Sigmoid colon (tissue), 4 donors: Measurements from ENCODE around the gene POC5.

Experiments
- EP300 ChIP-seq, 4 donors: sonication (generic); formaldehyde crosslinking; IDR thresholded peaks; one replicate each; pipeline ENCODE4 v1.6.1; 2017; ENCODE audit warnings: antibody characterized with exemption in 4 of 4
- POLR2A ChIP-seq, 2 donors: fragments of 450-650 bp; IDR thresholded peaks; one replicate each; pipeline ENCODE4 v1.6.1; 2016; ENCODE audit warnings: antibody characterized with exemption in 2 of 2, mild to moderate bottlenecking in 2 of 2, moderate library complexity in 2 of 2
- POLR2AphosphoS5 ChIP-seq, 4 donors: sonication (generic); formaldehyde crosslinking; IDR thresholded peaks; one replicate each; pipeline ENCODE4 v1.6.1; 2017; ENCODE audit warnings: antibody characterized with exemption in 4 of 4
- TF ChIP-seq, protein P1 (sequence below), 4 experiments: fragments of 450-650 bp in 3 of 4; fragments of 200-600 bp in 1 of 4; IDR thresholded peaks; one replicate each; pipeline ENCODE4 v1.5.1; 2016 to 2019; ENCODE audit warnings: antibody characterized with exemption in 4 of 4, mild to moderate bottlenecking in 3 of 4, moderate library complexity in 2 of 4

DNA sequence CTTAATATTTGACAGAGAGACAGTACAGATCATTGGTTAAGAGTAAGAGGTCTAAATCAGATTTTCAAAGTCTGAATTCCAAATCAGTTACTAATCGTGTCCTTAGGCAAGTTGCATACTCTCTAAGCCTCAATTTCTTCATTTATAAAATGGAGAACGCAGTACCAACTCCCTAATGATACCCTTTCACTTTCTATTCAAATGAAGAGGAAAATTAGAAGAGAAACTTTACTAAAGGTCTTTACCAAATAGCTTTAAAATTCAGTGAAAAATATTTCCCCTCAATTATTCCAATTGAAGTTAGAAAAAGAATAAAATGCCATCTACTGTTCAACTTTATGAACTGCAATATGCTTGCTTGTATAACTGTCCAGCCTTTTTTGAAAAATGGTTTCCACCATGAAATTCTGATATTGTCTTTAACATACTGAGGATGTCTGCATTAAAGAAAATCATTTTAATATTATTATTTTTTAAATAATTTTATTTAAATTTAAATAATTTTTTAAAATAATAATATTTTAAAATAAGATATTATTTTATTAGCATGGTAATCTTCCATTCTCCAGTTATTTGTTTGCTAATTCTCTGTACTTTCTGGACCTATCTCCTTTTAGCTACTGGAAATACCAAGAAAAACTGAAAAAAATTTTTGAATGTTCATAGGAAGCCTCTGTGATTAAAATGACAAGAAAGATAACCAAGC lies 36.0 kb downstream of the POC5 start:
- TF ChIP-seq EP300 (IDR thresholded peaks at IDR 0.05) (no peak), POLR2A (IDR thresholded peaks at IDR 0.05) (no peak), POLR2AphosphoS5 (IDR thresholded peaks at IDR 0.05) (no peak)
- TF ChIP-seq, protein P1, sequence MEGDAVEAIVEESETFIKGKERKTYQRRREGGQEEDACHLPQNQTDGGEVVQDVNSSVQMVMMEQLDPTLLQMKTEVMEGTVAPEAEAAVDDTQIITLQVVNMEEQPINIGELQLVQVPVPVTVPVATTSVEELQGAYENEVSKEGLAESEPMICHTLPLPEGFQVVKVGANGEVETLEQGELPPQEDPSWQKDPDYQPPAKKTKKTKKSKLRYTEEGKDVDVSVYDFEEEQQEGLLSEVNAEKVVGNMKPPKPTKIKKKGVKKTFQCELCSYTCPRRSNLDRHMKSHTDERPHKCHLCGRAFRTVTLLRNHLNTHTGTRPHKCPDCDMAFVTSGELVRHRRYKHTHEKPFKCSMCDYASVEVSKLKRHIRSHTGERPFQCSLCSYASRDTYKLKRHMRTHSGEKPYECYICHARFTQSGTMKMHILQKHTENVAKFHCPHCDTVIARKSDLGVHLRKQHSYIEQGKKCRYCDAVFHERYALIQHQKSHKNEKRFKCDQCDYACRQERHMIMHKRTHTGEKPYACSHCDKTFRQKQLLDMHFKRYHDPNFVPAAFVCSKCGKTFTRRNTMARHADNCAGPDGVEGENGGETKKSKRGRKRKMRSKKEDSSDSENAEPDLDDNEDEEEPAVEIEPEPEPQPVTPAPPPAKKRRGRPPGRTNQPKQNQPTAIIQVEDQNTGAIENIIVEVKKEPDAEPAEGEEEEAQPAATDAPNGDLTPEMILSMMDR (IDR thresholded peaks at IDR 0.05): peak; percentile 13 to 75 (median 59)
